ENCODE measurements around the gene WDR77.

WDR77 gene

DNA sequence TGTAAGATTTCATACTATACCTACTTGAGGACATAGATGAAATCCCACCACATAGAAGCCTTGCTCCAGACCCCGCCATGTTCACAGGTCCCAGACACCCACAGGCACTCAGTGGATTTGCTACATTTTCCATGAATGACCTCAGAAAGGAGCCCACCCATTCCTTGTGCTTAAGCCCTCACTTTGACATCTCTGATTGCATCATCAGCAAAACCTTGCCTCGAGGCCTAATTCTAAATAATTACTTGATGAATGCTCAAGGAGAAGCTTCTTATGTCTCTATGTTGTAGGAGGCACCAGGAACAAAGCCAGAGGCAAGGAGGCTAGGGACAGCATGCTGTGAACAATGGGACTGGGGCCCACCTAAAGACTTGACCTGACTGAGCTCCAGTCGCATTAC lies 33.6 kb downstream of the WDR77 start:
- Histone ChIP-seq H3K4me3 (ENCODE audit: insufficient read depth, low read depth, low read length, poor library complexity, severe bottlenecking) (no peak overlapping the region), H3K27me3 (replicated peaks; ENCODE audit: control insufficient read depth, insufficient read depth, low read length, poor library complexity, severe bottlenecking) (no peaks in the 10 kb centered on the region), H3K27ac (ENCODE audit: insufficient read depth, low read length, poor library complexity, severe bottlenecking) (no peak overlapping the region), H3K36me3 (ENCODE audit: control insufficient read depth, insufficient read depth, low read length) (peaks cover 3% of the 10 kb centered on the region), H3K4me1 (ENCODE audit: control insufficient read depth, insufficient read depth, low read length, poor library complexity, severe bottlenecking) (no peaks in the 10 kb centered on the region), H3K9me3 (ENCODE audit: control insufficient read depth, low read length) (no peaks in the 10 kb centered on the region)
- DNase-seq = no peak

- DNase-seq = no peak
- no peak overlapping the region for H3K27ac ChIP-seq (ENCODE audit: insufficient read depth, low read length, poor library complexity, severe bottlenecking)
- H3K9me3 ChIP-seq (ENCODE audit: control insufficient read depth, low read length) = no peaks in the 10 kb centered on the region
- no peak overlapping the region for H3K4me3 ChIP-seq (ENCODE audit: insufficient read depth, low read depth, low read length, poor library complexity, severe bottlenecking)
- no peaks in the 10 kb centered on the region for H3K4me1 ChIP-seq (ENCODE audit: control insufficient read depth, insufficient read depth, low read length, poor library complexity, severe bottlenecking)
- H3K27me3 ChIP-seq (replicated peaks; ENCODE audit: control insufficient read depth, insufficient read depth, low read length, poor library complexity, severe bottlenecking) = no peaks in the 10 kb centered on the region
- peaks cover 3% of the 10 kb centered on the region for H3K36me3 ChIP-seq (ENCODE audit: control insufficient read depth, insufficient read depth, low read length)
These were observed 34.3 kb downstream of the WDR77 start for GRCh38 chr1:111414756-111415155.

DNA sequence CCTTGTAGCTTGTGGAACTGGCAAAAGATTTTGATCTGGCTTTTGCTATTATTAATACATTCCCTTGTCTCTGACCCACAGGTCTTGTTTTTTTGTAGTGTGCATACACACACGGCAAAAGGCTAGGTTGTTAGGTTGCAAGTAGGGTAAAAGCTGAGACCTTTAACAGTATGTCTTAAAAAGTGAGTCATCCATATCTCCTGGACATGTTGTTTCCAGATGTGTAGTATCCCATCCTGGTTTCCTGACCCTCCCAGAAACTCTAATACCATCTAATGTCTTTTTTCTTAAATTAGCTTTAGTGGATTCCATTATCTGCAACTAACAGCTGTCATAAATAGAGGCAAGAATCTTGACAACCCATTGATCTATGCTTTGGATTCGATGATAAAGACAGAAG lies 36.2 kb downstream of the WDR77 start:
- H3K4me1 ChIP-seq (ENCODE audit: control insufficient read depth, insufficient read depth, low read length, poor library complexity, severe bottlenecking) = no peaks in the 10 kb centered on the region
- DNase-seq = no peak
- peaks cover 3% of the 10 kb centered on the region for H3K36me3 ChIP-seq (ENCODE audit: control insufficient read depth, insufficient read depth, low read length)
- H3K9me3 ChIP-seq (ENCODE audit: control insufficient read depth, low read length) = no peaks in the 10 kb centered on the region
- no peak overlapping the region for H3K4me3 ChIP-seq (ENCODE audit: insufficient read depth, low read depth, low read length, poor library complexity, severe bottlenecking)
- H3K27ac ChIP-seq (ENCODE audit: insufficient read depth, low read length, poor library complexity, severe bottlenecking) = no peak overlapping the region
- no peaks in the 10 kb centered on the region for H3K27me3 ChIP-seq (replicated peaks; ENCODE audit: control insufficient read depth, insufficient read depth, low read length, poor library complexity, severe bottlenecking)

- no peak for DNase-seq
- Histone ChIP-seq H3K27me3 (replicated peaks; ENCODE audit: control insufficient read depth, insufficient read depth, low read length, poor library complexity, severe bottlenecking) (no peaks in the 10 kb centered on the region), H3K4me3 (ENCODE audit: insufficient read depth, low read depth, low read length, poor library complexity, severe bottlenecking) (no peak overlapping the region), H3K4me1 (ENCODE audit: control insufficient read depth, insufficient read depth, low read length, poor library complexity, severe bottlenecking) (peaks cover 10% of the 10 kb centered on the region), H3K27ac (ENCODE audit: insufficient read depth, low read length, poor library complexity, severe bottlenecking) (no peak overlapping the region), H3K36me3 (ENCODE audit: control insufficient read depth, insufficient read depth, low read length) (no peaks in the 10 kb centered on the region), H3K9me3 (ENCODE audit: control insufficient read depth, low read length) (no peaks in the 10 kb centered on the region)
These were observed 41.8 kb downstream of the WDR77 start for GRCh38 chr1:111407301-111407700.

- Histone ChIP-seq H3K4me1 (ENCODE audit: control insufficient read depth, insufficient read depth, low read length, poor library complexity, severe bottlenecking) (peaks cover 10% of the 10 kb centered on the region), H3K27ac (ENCODE audit: insufficient read depth, low read length, poor library complexity, severe bottlenecking) (no peak overlapping the region), H3K36me3 (ENCODE audit: control insufficient read depth, insufficient read depth, low read length) (no peaks in the 10 kb centered on the region), H3K9me3 (ENCODE audit: control insufficient read depth, low read length) (no peaks in the 10 kb centered on the region), H3K27me3 (replicated peaks; ENCODE audit: control insufficient read depth, insufficient read depth, low read length, poor library complexity, severe bottlenecking) (no peaks in the 10 kb centered on the region), H3K4me3 (ENCODE audit: insufficient read depth, low read depth, low read length, poor library complexity, severe bottlenecking) (no peak overlapping the region)
- DNase-seq = peak in 2 of 3 donors; percentile 20 to 22
These were observed 42.7 kb downstream of the WDR77 start for GRCh38 chr1:111406321-111406768.

DNA sequence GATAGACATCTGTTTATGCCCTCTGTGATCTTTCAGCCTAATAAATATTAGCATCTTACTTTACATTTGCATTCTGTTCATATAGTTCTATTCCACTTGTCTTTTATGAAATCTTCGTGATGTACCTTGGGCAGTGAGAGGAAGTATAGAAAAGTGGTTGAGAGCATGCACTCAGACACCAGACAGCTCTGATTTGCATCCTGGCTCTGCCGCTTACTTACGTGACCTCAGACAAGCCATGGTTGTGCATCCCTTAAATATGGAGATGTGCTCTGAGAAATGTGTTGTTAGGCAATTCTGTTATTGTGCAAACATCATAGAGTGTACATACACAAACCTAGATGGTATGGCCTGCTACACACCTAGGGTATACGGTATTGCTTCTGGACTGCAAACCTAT lies 44.5 kb downstream of the WDR77 start:
- no peaks in the 10 kb centered on the region for H3K36me3 ChIP-seq (ENCODE audit: control insufficient read depth, insufficient read depth, low read length)
- no peak for DNase-seq
- H3K4me1 ChIP-seq (ENCODE audit: control insufficient read depth, insufficient read depth, low read length, poor library complexity, severe bottlenecking) = peaks cover 10% of the 10 kb centered on the region
- no peaks in the 10 kb centered on the region for H3K27me3 ChIP-seq (replicated peaks; ENCODE audit: control insufficient read depth, insufficient read depth, low read length, poor library complexity, severe bottlenecking)
- no peak overlapping the region for H3K27ac ChIP-seq (ENCODE audit: insufficient read depth, low read length, poor library complexity, severe bottlenecking)
- no peak overlapping the region for H3K4me3 ChIP-seq (ENCODE audit: insufficient read depth, low read depth, low read length, poor library complexity, severe bottlenecking)
- no peaks in the 10 kb centered on the region for H3K9me3 ChIP-seq (ENCODE audit: control insufficient read depth, low read length)

- Histone ChIP-seq H3K27me3 (replicated peaks; ENCODE audit: control insufficient read depth, insufficient read depth, low read length, poor library complexity, severe bottlenecking) (no peaks in the 10 kb centered on the region), H3K36me3 (ENCODE audit: control insufficient read depth, insufficient read depth, low read length) (no peaks in the 10 kb centered on the region), H3K27ac (ENCODE audit: insufficient read depth, low read length, poor library complexity, severe bottlenecking) (no peak overlapping the region), H3K4me1 (ENCODE audit: control insufficient read depth, insufficient read depth, low read length, poor library complexity, severe bottlenecking) (peaks cover 10% of the 10 kb centered on the region), H3K4me3 (ENCODE audit: insufficient read depth, low read depth, low read length, poor library complexity, severe bottlenecking) (no peak overlapping the region), H3K9me3 (ENCODE audit: control insufficient read depth, low read length) (no peaks in the 10 kb centered on the region)
- no peak for DNase-seq
These were observed 47.0 kb downstream of the WDR77 start for GRCh38 chr1:111402083-111402482.

DNA sequence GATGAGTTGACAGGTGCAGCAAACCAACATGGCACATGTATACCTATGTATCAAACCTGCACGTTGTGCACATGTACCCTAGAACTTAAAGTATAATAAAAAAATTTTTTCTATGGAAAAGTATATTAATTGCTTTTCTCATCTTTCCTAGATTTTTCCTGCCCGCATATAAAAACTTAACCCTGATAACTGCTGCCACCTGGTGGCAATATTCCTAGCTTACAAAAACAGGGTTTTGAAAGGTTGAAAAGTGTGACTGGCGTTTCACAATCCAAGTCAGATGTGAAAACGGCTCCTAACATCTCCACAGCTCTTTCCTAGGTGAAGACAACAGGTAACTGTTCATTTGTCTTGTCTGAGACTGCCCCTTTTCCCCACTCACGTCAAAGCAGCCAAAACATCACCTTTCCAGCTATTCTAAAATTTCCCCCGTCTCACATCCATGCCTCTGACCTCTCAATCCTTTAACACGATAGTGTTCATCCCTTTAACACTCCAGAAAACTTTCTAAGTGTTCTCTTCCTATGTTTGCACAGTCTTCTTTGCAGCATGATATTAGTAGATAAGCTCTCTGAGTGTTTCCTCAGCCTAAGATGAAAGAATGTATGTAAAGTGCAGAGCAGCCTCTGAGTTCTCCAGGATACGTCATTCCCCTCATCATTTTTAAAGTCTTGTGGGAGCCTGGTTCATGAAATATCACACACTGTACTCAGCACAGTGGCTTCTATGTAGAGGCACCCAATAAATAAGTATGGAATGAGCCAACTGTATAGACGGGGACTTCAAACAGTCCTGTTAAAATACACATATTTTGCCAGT lies 49.1 kb downstream of the WDR77 start:
- no peaks in the 10 kb centered on the region for H3K27me3 ChIP-seq (replicated peaks; ENCODE audit: control insufficient read depth, insufficient read depth, low read length, poor library complexity, severe bottlenecking)
- H3K4me3 ChIP-seq (ENCODE audit: insufficient read depth, low read depth, low read length, poor library complexity, severe bottlenecking) = no peak overlapping the region
- no peaks in the 10 kb centered on the region for H3K36me3 ChIP-seq (ENCODE audit: control insufficient read depth, insufficient read depth, low read length)
- H3K4me1 ChIP-seq (ENCODE audit: control insufficient read depth, insufficient read depth, low read length, poor library complexity, severe bottlenecking) = no peaks in the 10 kb centered on the region
- peak in 1 of 3 donors; percentile 29 for DNase-seq
- H3K27ac ChIP-seq (ENCODE audit: insufficient read depth, low read length, poor library complexity, severe bottlenecking) = no peak overlapping the region
- no peaks in the 10 kb centered on the region for H3K9me3 ChIP-seq (ENCODE audit: control insufficient read depth, low read length)

DNA sequence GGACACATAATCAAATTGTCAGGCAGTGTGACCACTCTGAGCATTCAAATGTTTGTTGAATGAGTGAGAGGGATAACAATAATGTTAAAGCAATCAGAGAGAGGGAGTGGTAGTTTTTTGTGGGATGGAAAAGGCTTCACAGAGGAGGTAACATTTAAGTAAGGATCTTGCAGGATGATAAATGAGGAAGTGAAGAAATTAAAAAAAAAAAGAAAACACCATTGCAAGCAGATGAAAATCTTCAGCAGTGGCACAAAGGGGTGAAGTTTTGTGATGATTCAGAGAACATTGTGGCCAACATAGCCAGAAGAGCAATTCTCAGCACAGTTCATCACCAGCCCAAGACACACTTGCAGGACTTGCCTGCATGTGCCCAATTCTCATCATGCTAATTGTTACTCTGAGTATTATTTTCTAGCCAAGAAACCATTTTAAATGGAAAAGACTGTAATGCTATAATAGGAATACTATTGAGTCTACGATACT lies 56.6 kb downstream of the WDR77 start:
- Histone ChIP-seq H3K27ac (ENCODE audit: insufficient read depth, low read length, poor library complexity, severe bottlenecking) (no peak overlapping the region), H3K4me1 (ENCODE audit: control insufficient read depth, insufficient read depth, low read length, poor library complexity, severe bottlenecking) (no peaks in the 10 kb centered on the region), H3K4me3 (ENCODE audit: insufficient read depth, low read depth, low read length, poor library complexity, severe bottlenecking) (no peak overlapping the region), H3K27me3 (replicated peaks; ENCODE audit: control insufficient read depth, insufficient read depth, low read length, poor library complexity, severe bottlenecking) (no peaks in the 10 kb centered on the region), H3K36me3 (ENCODE audit: control insufficient read depth, insufficient read depth, low read length) (no peaks in the 10 kb centered on the region), H3K9me3 (ENCODE audit: control insufficient read depth, low read length) (no peaks in the 10 kb centered on the region)
- no peak for DNase-seq

- Histone ChIP-seq H3K4me3 (ENCODE audit: insufficient read depth, low read depth, low read length, poor library complexity, severe bottlenecking) (no peak overlapping the region), H3K9me3 (ENCODE audit: control insufficient read depth, low read length) (no peaks in the 10 kb centered on the region), H3K4me1 (ENCODE audit: control insufficient read depth, insufficient read depth, low read length, poor library complexity, severe bottlenecking) (no peaks in the 10 kb centered on the region), H3K27me3 (replicated peaks; ENCODE audit: control insufficient read depth, insufficient read depth, low read length, poor library complexity, severe bottlenecking) (no peaks in the 10 kb centered on the region), H3K36me3 (ENCODE audit: control insufficient read depth, insufficient read depth, low read length) (no peaks in the 10 kb centered on the region), H3K27ac (ENCODE audit: insufficient read depth, low read length, poor library complexity, severe bottlenecking) (no peak overlapping the region)
- no peak for DNase-seq
These were observed 57.0 kb downstream of the WDR77 start for GRCh38 chr1:111392042-111392441.
